VCaP (cell line): Measurements from ENCODE around the gene ATP1A3.

Experiments
- H3K27ac ChIP-seq: fragments of 450-650 bp; 2 replicates; pipeline ENCODE4 v1.5.1; 2017
- CTCF ChIP-seq: fragments of 450-650 bp; conservative IDR thresholded peaks from 2 replicates; pipeline ENCODE4 v1.5.1; 2017; ENCODE audit warnings: mild to moderate bottlenecking, moderate library complexity

The ATP1A3 gene

GRCh38 chr19:41971363-41971762 is 22.7 kb downstream of the ATP1A3 start:
- TF ChIP-seq CTCF = no peak
- no peak overlapping the region for H3K27ac ChIP-seq

DNA sequence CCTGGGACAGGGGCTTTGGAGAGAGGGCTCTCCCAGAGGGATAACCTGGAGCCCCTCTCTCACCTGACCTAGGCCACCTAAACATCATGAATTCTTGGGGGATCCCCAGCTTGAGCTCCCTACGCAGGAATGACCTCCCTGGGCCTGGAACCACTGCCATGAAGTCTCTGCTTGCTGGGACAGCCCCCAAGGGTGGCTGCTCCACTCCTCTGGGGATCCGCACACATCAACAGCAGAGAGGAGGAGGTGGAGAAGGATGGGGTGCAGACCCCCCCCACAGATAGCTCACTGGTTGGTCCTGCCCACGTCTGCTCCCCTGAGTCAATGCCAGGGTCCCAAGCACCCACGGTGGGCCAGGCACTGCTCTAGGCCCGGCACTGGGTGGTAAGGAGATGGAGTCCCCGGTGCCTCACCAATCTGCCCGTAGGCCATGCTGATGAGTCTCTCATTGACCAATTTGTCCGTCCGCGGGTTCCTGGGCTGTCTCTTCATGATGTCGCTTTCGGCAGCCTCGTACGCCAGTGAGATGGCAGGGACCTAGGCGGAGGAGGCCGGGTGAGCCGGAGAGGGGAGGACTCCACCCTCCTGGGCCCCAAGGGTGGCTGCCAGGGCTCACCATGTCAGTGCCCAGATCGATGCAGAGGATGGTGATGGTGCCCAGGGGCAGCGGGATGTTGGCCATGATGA is 24.1 kb downstream of the ATP1A3 start:
- no peak for TF ChIP-seq CTCF
- H3K27ac ChIP-seq = no peak overlapping the region

DNA sequence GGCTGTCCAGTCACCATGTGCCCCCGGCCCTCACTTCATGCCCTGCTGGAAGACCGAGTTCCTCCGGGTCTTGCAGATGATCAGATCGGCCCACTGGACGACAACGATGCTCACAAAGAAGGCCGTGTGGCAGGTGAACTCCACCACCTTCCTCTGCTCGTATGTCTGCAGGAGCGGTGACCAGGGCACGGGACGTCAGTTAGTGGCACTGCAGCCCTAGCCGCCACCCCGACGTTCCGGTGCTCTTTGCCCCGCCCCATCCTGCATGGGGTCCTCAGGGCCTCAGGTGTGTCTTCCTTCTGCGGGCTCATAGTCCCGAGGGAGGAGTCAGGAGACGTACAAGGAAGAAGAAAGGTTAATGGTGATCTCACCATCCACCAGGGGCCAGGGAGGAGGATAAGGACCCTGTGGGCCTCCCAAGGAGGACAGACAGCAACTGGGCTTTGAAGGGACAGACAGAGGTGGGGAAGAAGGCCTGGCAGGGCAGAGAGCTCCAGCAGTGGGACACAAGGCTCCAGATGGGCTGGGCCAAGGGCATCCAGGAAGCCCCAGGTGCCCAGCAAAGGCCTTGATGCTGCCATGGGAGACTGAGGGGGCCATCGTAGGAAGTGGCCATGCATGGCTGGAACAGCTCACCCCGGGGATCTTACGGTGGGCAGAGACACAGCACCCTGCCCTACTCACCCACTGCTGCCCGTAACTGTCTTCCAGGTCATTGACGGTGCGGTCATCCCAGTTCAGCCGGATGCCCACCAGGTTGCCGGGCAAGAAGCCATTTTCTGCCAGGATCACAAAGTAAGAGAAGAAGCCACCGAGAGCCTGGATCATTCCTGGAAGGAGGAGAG is 25.1 kb downstream of the ATP1A3 start:
- TF ChIP-seq CTCF = no peak

GRCh38 chr19:41967054-41967783 is 26.8 kb downstream of the ATP1A3 start:
- no peak for TF ChIP-seq CTCF
- no peak overlapping the region for H3K27ac ChIP-seq

More for the DNA sequence above, 25.1 kb downstream of the ATP1A3 start:
- no peak overlapping the region for H3K27ac ChIP-seq

DNA sequence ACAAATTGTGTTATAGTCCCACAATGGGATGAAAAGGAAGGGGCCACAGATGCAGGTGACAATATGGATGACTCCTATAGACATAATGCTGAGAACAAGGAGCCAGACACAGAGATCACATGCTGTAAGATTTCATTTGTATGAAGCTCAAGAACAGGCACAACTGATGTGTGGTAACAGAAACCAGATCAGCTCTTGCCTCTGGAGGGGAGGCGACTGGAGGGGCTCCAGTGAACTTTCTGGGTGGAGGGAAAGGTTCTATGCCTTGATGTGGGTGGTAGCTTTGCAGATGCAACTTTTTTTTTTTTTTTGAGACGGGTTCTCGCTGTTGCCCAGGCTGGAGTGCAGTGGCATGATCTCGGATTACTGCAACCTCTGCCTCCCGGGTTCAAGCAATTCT is 28.9 kb downstream of the ATP1A3 start:
- no peak for TF ChIP-seq CTCF
- no peak overlapping the region for H3K27ac ChIP-seq

DNA sequence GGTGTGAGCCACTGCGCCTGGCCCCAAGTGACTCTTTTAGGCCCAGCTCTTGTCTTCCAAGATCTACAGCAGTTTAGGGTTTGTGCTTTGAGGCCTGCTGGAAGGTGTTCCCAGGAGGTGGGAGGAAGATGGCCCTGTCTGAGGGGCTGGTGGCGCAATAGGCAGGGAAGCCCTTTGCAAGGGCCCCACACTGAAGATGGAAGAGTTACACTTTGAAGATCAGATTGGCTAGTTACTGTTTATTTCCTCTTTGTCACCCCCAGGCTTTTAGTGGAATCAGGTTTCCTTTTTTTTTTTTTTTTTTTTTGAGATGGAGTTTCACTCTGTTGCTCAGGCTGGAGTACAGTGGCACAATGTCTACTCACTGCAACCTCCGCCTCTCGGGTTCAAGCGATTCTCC is 33.1 kb downstream of the ATP1A3 start:
- no peak for TF ChIP-seq CTCF
- no peak overlapping the region for H3K27ac ChIP-seq
